ENCODE data around the gene RAB15. TPM values are rescaled to one million over a fixed set of nuclear protein-coding genes. Genes with fewer than 3 reads are reported as not detected.

The RAB15 gene
- total and polyA plus RNA-seq, 9 of the 15 experiments (the other 6 are each of a cell fraction or from before 2014, with no cell fraction given): 0.09 to 0.30 (median 0.16) TPM; not detected in 2

DNA sequence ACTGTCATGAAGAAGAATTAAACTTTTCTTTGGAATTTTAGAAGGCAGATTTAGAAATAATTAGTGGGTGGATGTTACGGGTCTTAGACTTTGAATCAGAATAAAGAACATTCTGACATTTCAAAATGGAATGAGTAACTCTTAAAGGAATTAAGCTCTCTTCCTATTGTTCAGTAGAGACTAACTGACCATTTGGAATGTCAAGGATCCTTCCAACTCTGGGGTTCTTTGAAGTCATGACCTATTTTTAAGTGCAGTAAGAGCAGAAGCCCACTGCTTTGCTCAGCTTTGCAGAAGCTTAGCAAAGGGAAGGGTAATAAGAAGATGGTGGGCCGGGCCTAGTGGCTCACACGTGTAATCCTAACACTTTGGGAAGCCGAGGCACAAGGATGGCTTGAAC lies 53.9 kb downstream of the RAB15 start (continued):
- no peak for TF ChIP-seq SMAD4 (CRISPR knock-in tag; conservative IDR thresholded peaks at IDR 0.05)

DNA sequence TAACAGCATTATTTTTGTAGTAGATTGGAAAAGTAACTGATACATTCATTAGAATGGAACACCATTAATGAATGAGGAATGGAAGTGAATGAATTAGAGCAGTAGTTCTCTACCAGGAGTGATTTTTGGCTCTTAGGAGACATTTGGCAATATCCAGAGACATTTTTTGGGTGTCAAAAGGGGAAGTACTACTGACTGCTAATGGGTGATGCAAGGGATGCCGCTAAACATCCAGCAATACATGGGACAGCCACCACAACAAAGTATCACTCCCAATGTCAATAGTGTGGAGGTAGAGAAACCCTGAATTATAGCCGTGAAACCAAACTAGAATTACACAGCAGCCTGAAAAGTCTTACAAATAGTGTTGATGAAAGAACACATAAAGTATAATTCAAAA lies 56.3 kb downstream of the RAB15 start:
- Histone ChIP-seq H3K4me2 (ENCODE audit: insufficient read depth, low read length) (no peak overlapping the region), H3K9ac (ENCODE audit: insufficient read depth in 1 of 2, low read depth in 2 of 2, low read length in 2 of 2) (no peak overlapping the region), H3K9me3 (replicated peaks; ENCODE audit: control insufficient read depth, insufficient read depth, low read depth, low read length) (no peaks in the 10 kb centered on the region; the same call in 1 of the 2 replicates), H3K4me3 (no peak overlapping the region), H3K27me3 (ENCODE audit: control insufficient read depth in 2 of 2, insufficient read depth in 2 of 2, low read length in 2 of 2) (no peaks in the 10 kb centered on the region), H3K36me3 (ENCODE audit: control insufficient read depth, insufficient read depth, low read length) (peaks cover 10% of the 10 kb centered on the region; the same call in 2 of the 3 replicates), H3K4me1 (replicated peaks in 1 of 2; ENCODE audit: control insufficient read depth in 2 of 2, insufficient read depth in 2 of 2, low read length in 2 of 2) (peaks cover 0 to 3% of the 10 kb centered on the region in 2 experiments; a peak in 2 of 5 replicates), H2AFZ (ENCODE audit: low read depth, low read length) (no peak overlapping the region), H3K9me1 (ENCODE audit: control insufficient read depth, insufficient read depth, low read length) (no peaks in the 10 kb centered on the region), H3K27ac (ENCODE audit: extremely low read depth, low read depth, low read length) (no peak overlapping the region), H3K79me2 (ENCODE audit: control insufficient read depth, insufficient read depth, low read length) (peaks cover 29% of the 10 kb centered on the region), H4K20me1 (replicated peaks; ENCODE audit: control insufficient read depth, insufficient read depth, low read length) (no peaks in the 10 kb centered on the region)
- CTCF ChIA-PET (ENCODE audit: low intra/inter-chr PET ratio): no interaction called here
- DNase-seq (ENCODE audit: extremely low read depth in 1 of 4, low spot score in 3 of 4) (no peak), ATAC-seq (no peak), FAIRE-seq (no peak)
- intact Hi-C loops (cut with micrococcal nuclease) (no loop called here), in situ Hi-C loops (cut with MboI) (no loop called here)
- POLR2A ChIA-PET: interaction anchor here (0.5 to 2.1 kb wide), 4 partner anchors 9 to 1055 kb away, joined by 3 to 10 read pairs (median 4); no protein-coding TSS in a partner anchor
- 88% methylated on average over 2 of the region's 2 CpGs for WGBS (ENCODE audit: insufficient coverage, low coverage, missing lambda C conversion rate)
- BruUV-seq (replicated peaks): no TSS peak
- TF ChIP-seq SMARCE1 (IDR thresholded peaks at IDR 0.05): no peak
- TF ChIP-seq TRIM24 (IDR thresholded peaks at IDR 0.05): peak; percentile 51 to 70; a peak in 2 of 4 replicates
- no peak for TF ChIP-seq NFATC3 (IDR thresholded peaks at IDR 0.05)
- TF ChIP-seq ZNF583 (CRISPR knock-in tag; IDR thresholded peaks at IDR 0.05): no peak
- no peak for TF ChIP-seq NEUROD1 (IDR thresholded peaks at IDR 0.05; ENCODE audit: borderline replicate concordance, low read depth, low read length, partially characterized antibody)
- TF ChIP-seq, protein P1, sequence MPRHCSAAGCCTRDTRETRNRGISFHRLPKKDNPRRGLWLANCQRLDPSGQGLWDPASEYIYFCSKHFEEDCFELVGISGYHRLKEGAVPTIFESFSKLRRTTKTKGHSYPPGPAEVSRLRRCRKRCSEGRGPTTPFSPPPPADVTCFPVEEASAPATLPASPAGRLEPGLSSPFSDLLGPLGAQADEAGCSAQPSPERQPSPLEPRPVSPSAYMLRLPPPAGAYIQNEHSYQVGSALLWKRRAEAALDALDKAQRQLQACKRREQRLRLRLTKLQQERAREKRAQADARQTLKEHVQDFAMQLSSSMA (CRISPR knock-in tag; IDR thresholded peaks at IDR 0.05): no peak
- TF ChIP-seq SP1 (CRISPR knock-in tag; IDR thresholded peaks at IDR 0.05): no peak
- no peak for TF ChIP-seq NFXL1 (CRISPR knock-in tag; IDR thresholded peaks at IDR 0.05)
- TF ChIP-seq, protein P2, sequence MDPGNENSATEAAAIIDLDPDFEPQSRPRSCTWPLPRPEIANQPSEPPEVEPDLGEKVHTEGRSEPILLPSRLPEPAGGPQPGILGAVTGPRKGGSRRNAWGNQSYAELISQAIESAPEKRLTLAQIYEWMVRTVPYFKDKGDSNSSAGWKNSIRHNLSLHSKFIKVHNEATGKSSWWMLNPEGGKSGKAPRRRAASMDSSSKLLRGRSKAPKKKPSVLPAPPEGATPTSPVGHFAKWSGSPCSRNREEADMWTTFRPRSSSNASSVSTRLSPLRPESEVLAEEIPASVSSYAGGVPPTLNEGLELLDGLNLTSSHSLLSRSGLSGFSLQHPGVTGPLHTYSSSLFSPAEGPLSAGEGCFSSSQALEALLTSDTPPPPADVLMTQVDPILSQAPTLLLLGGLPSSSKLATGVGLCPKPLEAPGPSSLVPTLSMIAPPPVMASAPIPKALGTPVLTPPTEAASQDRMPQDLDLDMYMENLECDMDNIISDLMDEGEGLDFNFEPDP (CRISPR knock-in tag; IDR thresholded peaks at IDR 0.05): no peak
- TF ChIP-seq ZSCAN32 (CRISPR knock-in tag; IDR thresholded peaks at IDR 0.05): no peak
- TF ChIP-seq CEBPB (tag; IDR thresholded peaks at IDR 0.05): peak; percentile 52
- no peak for TF ChIP-seq MEF2A (IDR thresholded peaks at IDR 0.05; ENCODE audit: control insufficient read depth, low read depth, low read length)
- peak; percentile 69; the same call in 1 of the 2 replicates for TF ChIP-seq CEBPG (CRISPR knock-in tag; IDR thresholded peaks at IDR 0.05)
- TF ChIP-seq CEBPG (tag; conservative IDR thresholded peaks at IDR 0.05 in 1 of 2, IDR thresholded peaks at IDR 0.05 in 1 of 2): peak in 1 of 2 experiments; percentile 32; a peak in 1 of 4 replicates
- TF ChIP-seq PML (IDR thresholded peaks at IDR 0.05; ENCODE audit: low read length): no peak
- no peak for TF ChIP-seq ZNF174 (CRISPR knock-in tag; IDR thresholded peaks at IDR 0.05)
- TF ChIP-seq ZKSCAN8 (CRISPR knock-in tag; IDR thresholded peaks at IDR 0.05): no peak
- TF ChIP-seq, protein P3, sequence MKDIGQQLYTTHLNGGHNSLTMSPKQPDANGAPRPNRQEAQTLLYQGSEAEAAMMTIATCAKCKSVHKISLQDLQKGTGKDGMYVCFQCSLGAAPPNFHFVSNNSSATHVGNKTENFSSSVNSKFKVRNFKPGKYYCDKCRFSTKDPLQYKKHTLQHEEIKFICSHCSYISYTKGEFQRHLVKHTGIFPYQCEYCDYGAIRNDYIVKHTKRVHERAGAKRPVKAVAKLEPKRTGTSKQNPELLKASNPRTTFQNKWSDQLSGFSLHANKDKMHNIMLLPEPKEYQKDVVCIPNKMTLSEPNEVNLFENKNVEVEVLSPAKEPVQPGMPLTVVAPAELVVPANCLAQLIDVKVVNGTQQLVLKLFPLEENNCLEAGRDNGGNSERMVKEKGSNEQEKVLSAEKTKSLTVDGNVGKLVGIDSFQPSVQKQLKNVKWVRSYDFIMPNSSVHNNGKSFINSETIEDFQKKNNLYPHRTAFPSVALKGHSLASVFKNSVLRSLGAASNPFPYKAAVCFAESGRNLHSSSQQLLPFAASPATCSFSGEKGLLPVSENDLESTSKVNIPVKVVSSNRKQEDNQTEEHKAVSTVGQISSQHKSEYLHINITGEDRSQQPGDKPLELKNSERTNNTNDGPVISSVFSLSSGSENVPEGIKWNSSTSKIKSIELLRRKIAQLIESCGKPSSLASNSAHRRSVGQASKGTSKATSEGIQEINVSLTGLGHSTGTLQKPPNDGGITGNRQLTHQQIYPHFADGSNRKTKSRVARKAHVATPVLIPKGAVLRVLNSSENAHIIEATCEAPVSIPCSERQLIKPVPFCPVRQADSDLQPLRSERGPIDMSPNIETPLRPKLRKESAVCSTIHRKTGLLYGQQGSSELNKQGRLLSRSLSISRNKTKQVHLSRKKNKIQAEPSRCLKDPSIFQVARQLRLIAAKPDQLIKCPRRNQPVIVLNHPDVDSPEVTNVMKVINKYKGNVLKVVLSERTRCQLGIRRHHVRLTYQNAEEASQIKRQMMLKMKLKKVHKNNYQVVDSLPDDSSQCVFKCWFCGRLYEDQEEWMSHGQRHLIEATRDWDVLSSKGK (CRISPR knock-in tag; IDR thresholded peaks at IDR 0.05): no peak
